ENCODE results near the gene RGS3. TPM values are rescaled to one million over a fixed set of nuclear protein-coding genes. Genes with fewer than 3 reads are reported as not detected.

The RGS3 gene
- total RNA-seq, 1 donor from 2014 or later = 36.7 TPM

DNA sequence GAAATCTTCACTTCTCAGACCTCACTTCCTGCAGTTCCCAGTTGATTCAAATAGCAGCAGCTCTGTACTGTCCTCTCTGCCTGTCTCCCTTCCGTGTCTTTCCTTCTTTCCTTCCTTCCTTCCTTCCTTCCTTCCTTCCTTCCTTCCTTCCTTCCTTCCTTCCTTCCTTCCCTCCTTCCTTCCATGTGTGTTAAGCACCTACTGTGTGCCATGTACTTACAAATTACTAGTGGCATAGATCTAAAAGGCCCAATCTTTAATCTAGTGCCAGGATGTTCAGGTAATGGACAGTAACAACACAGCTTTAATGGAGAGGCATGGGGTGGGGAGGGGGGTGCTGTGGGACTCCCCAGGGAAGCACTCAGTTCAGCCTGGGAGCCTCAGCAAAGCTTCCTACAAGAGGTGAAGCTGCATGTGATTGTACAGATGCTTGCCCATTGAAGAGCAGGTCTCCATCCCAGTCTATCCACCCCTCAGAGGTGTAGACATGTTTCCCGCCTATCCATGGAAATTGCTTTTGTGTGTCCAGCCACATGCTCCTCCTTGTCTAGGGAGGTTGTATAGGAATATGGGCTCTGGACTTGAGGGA, 106.0 kb downstream of the RGS3 start:
- Mint-ChIP-seq H3K9me3 (peaks cover 5% of the 10 kb centered on the region), H3K27ac (ENCODE audit: unreplicated experiment) (peak overlapping the region; percentile 86), H3K4me1 (peaks cover 52% of the 10 kb centered on the region), H3K36me3 (ENCODE audit: low read depth) (peaks cover 9% of the 10 kb centered on the region), H3K27me3 (ENCODE audit: low read depth) (no peaks in the 10 kb centered on the region), H3K4me3 (peak overlapping the region; percentile 14)
- TF ChIP-seq, protein P1, sequence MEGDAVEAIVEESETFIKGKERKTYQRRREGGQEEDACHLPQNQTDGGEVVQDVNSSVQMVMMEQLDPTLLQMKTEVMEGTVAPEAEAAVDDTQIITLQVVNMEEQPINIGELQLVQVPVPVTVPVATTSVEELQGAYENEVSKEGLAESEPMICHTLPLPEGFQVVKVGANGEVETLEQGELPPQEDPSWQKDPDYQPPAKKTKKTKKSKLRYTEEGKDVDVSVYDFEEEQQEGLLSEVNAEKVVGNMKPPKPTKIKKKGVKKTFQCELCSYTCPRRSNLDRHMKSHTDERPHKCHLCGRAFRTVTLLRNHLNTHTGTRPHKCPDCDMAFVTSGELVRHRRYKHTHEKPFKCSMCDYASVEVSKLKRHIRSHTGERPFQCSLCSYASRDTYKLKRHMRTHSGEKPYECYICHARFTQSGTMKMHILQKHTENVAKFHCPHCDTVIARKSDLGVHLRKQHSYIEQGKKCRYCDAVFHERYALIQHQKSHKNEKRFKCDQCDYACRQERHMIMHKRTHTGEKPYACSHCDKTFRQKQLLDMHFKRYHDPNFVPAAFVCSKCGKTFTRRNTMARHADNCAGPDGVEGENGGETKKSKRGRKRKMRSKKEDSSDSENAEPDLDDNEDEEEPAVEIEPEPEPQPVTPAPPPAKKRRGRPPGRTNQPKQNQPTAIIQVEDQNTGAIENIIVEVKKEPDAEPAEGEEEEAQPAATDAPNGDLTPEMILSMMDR (conservative IDR thresholded peaks at IDR 0.05) = no peak
- DNase-seq (ENCODE audit: low read depth, low spot score) = no peak

DNA sequence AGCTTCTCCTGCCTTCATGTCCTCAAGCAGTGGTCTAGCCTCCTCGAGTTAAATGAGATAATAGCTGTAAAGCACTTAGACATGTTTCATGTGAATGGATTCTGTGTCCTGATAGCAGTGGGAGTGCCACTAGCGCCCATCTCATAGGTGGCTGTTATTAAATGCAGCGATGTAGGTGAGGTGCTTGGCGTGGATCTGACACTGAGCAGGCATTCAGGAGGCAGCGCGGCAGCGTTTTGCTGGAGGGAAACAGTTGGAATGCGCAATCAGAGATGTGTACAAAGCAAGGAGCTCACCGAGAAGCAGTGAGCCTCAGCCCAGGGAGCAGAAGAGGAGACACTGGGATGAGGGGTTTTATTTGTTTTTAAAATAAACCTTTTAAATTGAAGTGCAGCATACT, 106.6 kb downstream of the RGS3 start:
- TF ChIP-seq, protein P1 (conservative IDR thresholded peaks at IDR 0.05) = no peak
- peaks cover 5% of the 10 kb centered on the region for H3K9me3 Mint-ChIP-seq

DNA sequence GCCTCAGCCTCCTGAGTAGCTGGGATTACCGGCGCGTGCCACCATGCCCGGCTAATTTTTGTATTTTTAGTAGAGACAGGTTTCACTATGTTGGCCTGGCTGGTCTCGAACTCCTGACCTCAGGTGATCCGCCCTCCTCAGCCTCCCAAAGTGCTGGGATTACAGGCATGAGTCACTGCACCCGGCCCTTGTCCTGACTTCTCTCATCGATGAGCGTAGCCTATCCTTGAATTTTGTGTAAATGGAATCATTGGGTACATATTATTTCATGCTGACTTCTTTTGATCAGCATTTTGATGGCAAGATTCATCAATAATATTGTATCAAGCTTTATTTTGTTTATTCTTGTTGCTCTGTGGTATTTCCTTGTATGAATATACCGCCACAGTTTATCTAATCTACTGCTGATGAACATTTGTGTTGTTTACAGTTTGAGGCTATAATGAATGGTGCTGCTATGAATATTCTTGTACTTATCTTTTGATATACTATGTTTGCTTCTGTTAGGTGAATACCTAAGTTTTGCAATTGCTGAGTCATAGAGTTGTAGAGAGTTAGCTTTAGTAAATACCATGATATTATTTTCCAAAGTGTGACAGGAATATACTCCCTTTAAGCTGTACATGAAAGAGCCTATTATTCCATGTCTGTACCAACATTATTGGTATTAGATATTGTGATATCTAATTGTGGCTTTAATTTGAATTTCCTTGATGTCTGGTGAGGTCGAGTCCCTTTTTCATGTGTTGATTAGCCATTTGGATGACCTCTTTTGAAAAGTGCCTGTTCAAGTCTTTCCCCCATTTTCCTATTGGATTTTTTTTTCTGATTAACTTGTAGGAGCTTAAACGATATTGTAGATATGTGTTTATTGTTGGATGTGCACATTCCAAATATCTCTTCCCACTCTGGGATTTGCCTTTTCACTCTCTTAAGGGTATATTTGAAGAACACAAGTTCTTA, 107.5 kb downstream of the RGS3 start:
- TF ChIP-seq, protein P1 (conservative IDR thresholded peaks at IDR 0.05) = no peak
- no peak overlapping the region for H3K4me3 Mint-ChIP-seq
- peaks cover 9% of the 10 kb centered on the region for H3K36me3 Mint-ChIP-seq (ENCODE audit: low read depth)
- no peaks in the 10 kb centered on the region for H3K27me3 Mint-ChIP-seq (ENCODE audit: low read depth)
- H3K9me3 Mint-ChIP-seq = peaks cover 5% of the 10 kb centered on the region
- H3K27ac Mint-ChIP-seq (ENCODE audit: unreplicated experiment) = no peak overlapping the region
- no peak for DNase-seq (ENCODE audit: low read depth, low spot score)
- peaks cover 46% of the 10 kb centered on the region for H3K4me1 Mint-ChIP-seq

More for the DNA sequence above, 106.6 kb downstream of the RGS3 start:
- H3K36me3 Mint-ChIP-seq (ENCODE audit: low read depth) = peaks cover 9% of the 10 kb centered on the region
- no peaks in the 10 kb centered on the region for H3K27me3 Mint-ChIP-seq (ENCODE audit: low read depth)
- H3K27ac Mint-ChIP-seq (ENCODE audit: unreplicated experiment) = peak overlapping the region; percentile 52
- H3K4me1 Mint-ChIP-seq = peaks cover 48% of the 10 kb centered on the region
- DNase-seq (ENCODE audit: low read depth, low spot score) = no peak
- H3K4me3 Mint-ChIP-seq = peak overlapping the region; percentile 14

DNA sequence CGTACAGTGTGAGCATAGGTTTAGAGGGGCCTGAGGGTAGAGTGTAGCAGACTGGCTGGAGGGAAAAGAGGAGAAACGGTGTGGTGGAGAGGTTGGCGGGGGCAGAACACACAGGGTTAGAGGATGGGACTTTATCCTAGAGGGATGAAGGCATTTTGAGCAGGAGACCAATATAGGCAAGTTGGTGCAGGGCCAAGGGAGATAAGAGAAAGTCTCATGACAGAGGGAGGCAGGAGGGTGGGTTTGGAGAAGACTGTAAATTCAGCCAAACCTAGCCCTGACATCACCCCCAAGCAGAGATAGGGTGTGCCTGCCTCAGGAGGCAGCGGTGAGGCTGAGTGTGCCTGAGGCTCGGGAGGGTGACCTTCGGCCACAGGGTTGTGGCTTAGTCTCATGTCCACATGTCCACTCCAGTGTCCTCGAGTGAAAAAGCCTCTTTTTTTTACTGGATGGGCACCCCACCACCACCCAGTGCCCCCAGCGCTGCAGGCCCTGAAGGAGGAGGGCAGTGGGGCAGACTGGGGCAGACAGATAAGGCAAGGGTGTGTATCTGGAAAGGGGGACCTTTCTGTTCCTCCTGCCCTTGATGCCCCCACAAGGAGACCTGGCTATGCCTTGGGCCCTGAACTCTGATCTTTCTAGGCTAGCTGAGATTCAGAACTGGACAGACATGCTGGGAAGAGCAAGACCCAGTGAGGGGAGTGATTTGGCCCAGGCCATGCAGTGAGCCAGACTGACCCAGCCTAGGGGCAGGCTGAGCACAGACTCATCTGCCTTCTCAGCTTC, 108.7 kb downstream of the RGS3 start:
- TF ChIP-seq, protein P1 (conservative IDR thresholded peaks at IDR 0.05) = no peak
- H3K4me3 Mint-ChIP-seq = no peak overlapping the region
- H3K27me3 Mint-ChIP-seq (ENCODE audit: low read depth) = no peaks in the 10 kb centered on the region
- H3K27ac Mint-ChIP-seq (ENCODE audit: unreplicated experiment) = no peak overlapping the region
- H3K36me3 Mint-ChIP-seq (ENCODE audit: low read depth) = peaks cover 9% of the 10 kb centered on the region
- H3K4me1 Mint-ChIP-seq = peaks cover 43% of the 10 kb centered on the region
- peaks cover 5% of the 10 kb centered on the region for H3K9me3 Mint-ChIP-seq
- no peak for DNase-seq (ENCODE audit: low read depth, low spot score)
